T follicular helper cell (primary cell): ENCODE results near the gene LKAAEAR1.

Experiments used
- DNase-seq: peaks from one replicate; pipeline ENCODE4 v3.0.0-alpha.2; 2020; ENCODE audit warnings: low read depth

LKAAEAR1 gene

GRCh38 chr20:64051033-64051452, 33.2 kb downstream of the LKAAEAR1 start:
- DNase-seq = no peak

GRCh38 chr20:64050261-64051032, 33.8 kb downstream of the LKAAEAR1 start:
- DNase-seq = no peak

GRCh38 chr20:64049878-64050260, 34.3 kb downstream of the LKAAEAR1 start:
- DNase-seq = no peak

- DNase-seq = no peak
Observed at GRCh38 chr20:64049060-64049877, 34.9 kb downstream of the LKAAEAR1 start, which contains the start of gene SOX18. TSS of gene SOX18 (minus strand) at chr20:64049639. CDS start at chr20:64049516, 123 bp downstream.

GRCh38 chr20:64048402-64049044, 35.7 kb downstream of the LKAAEAR1 start:
- no peak for DNase-seq

GRCh38 chr20:64047968-64048401, 36.2 kb downstream of the LKAAEAR1 start:
- DNase-seq = no peak

GRCh38 chr20:64047046-64047389, 37.2 kb downstream of the LKAAEAR1 start:
- DNase-seq = no peak

- no peak for DNase-seq
Observed at GRCh38 chr20:64045346-64046011, 38.7 kb downstream of the LKAAEAR1 start.

GRCh38 chr20:64044484-64045247, 39.5 kb downstream of the LKAAEAR1 start:
- no peak for DNase-seq

- no peak for DNase-seq
Observed at GRCh38 chr20:64043768-64044167, 40.4 kb downstream of the LKAAEAR1 start.

- no peak for DNase-seq
Observed at GRCh38 chr20:64042054-64042781, 42.0 kb downstream of the LKAAEAR1 start.

- no peak for DNase-seq
Observed at GRCh38 chr20:64041781-64042053, 42.5 kb downstream of the LKAAEAR1 start.

GRCh38 chr20:64041040-64041780, 43.0 kb downstream of the LKAAEAR1 start:
- no peak for DNase-seq

- no peak for DNase-seq
Observed at GRCh38 chr20:64040231-64041039, 43.8 kb downstream of the LKAAEAR1 start.

GRCh38 chr20:64039293-64040160, 44.7 kb downstream of the LKAAEAR1 start:
- DNase-seq = no peak

- DNase-seq = peak; percentile 60
Observed at GRCh38 chr20:64038565-64039292, 45.5 kb downstream of the LKAAEAR1 start.

GRCh38 chr20:64038224-64038564, 46.0 kb downstream of the LKAAEAR1 start:
- no peak for DNase-seq
